Transverse colon (tissue), 4 donors: Measurements from ENCODE around the gene SLC39A6.

Source experiments
- POLR2A ChIP-seq: fragments of 450-650 bp; IDR thresholded peaks from one replicate; pipeline ENCODE4 v1.6.1; 2016; ENCODE audit warnings: antibody characterized with exemption, mild to moderate bottlenecking, moderate library complexity
- POLR2AphosphoS5 ChIP-seq, 3 donors: sonication (generic); formaldehyde crosslinking; IDR thresholded peaks; one replicate each; pipeline ENCODE4 v1.6.1; 2016; ENCODE audit warnings: antibody characterized with exemption in 3 of 3
- TF ChIP-seq, protein P1 (sequence below), 5 experiments: fragments of 200-600 bp in 3 of 5; fragments of 450-650 bp in 2 of 5; sonication (generic) in 3 of 5; IDR thresholded peaks; 1 replicate in 2 of 5; 2 replicates in 3 of 5; pipeline ENCODE4 v1.5.1; 2016 to 2017; ENCODE audit warnings: antibody characterized with exemption in 5 of 5, inconsistent platforms in 3 of 5, mild to moderate bottlenecking in 2 of 5, moderate library complexity in 1 of 5

DNA sequence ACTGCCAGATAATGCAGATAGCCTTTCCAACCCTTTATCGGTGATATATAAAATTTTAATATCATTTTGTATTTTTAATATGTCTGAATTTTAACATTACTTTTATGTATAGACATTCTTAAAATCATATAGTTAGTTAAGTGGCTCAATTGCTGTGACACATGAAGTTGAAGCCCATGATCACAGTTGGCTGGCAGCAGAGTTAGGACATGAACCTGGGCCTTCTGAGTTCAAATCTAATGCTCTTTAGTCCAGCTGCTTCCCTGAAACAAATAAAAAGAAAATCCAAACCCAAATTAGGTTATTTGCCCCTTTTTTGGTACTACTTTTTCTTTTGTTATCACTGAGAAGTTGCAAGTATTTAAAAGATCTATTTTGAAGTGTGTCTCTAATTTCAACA lies 6.1 kb upstream of the SLC39A6 start:
- TF ChIP-seq, protein P1, sequence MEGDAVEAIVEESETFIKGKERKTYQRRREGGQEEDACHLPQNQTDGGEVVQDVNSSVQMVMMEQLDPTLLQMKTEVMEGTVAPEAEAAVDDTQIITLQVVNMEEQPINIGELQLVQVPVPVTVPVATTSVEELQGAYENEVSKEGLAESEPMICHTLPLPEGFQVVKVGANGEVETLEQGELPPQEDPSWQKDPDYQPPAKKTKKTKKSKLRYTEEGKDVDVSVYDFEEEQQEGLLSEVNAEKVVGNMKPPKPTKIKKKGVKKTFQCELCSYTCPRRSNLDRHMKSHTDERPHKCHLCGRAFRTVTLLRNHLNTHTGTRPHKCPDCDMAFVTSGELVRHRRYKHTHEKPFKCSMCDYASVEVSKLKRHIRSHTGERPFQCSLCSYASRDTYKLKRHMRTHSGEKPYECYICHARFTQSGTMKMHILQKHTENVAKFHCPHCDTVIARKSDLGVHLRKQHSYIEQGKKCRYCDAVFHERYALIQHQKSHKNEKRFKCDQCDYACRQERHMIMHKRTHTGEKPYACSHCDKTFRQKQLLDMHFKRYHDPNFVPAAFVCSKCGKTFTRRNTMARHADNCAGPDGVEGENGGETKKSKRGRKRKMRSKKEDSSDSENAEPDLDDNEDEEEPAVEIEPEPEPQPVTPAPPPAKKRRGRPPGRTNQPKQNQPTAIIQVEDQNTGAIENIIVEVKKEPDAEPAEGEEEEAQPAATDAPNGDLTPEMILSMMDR (IDR thresholded peaks at IDR 0.05) = no peak
- TF ChIP-seq POLR2AphosphoS5 (IDR thresholded peaks at IDR 0.05) = no peak
- no peak for TF ChIP-seq POLR2A
